ENCODE data around the gene COL25A1. TPM values are rescaled to one million over a fixed set of nuclear protein-coding genes. Genes with fewer than 3 reads are reported as not detected.

COL25A1 gene
- total and polyA plus RNA-seq, 2 donors (not counting 3 experiments of a cell fraction or from before 2014, with no cell fraction given), result 0.21 to 3.5 TPM

GRCh38 chr4:108786351-108786750 lies 516.1 kb downstream of the COL25A1 start:
- no peak overlapping the region for H3K27ac ChIP-seq (ENCODE audit: insufficient read depth, low read depth, low read length)
- H2AFZ ChIP-seq (ENCODE audit: low read depth, low read length), result no peak overlapping the region
- no peaks in the 10 kb centered on the region for H3K9me3 ChIP-seq (replicated peaks; ENCODE audit: control insufficient read depth, insufficient read depth, low read length)
- DNase-seq (ENCODE audit: low read depth, low spot score) (no peak), FAIRE-seq (no peak)
- no peaks in the 10 kb centered on the region for H3K4me1 ChIP-seq (ENCODE audit: control insufficient read depth, extremely low read depth, insufficient read depth, low read length)
- H3K27me3 ChIP-seq (ENCODE audit: control insufficient read depth in 2 of 2, insufficient read depth in 2 of 2, low read length in 2 of 2), result no peaks in the 10 kb centered on the region
- no peak overlapping the region for H3K4me3 ChIP-seq (replicated peaks in 1 of 3; ENCODE audit: insufficient read depth in 1 of 3, low read depth in 1 of 3, low read length in 3 of 3)
- no peak overlapping the region for H3K9ac ChIP-seq (replicated peaks; ENCODE audit: extremely low read depth, insufficient read depth, low read length)
- no TSS peak for BruUV-seq (replicated peaks)
- no peaks in the 10 kb centered on the region for H3K79me2 ChIP-seq (ENCODE audit: control insufficient read depth, insufficient read depth, low read length)
- ChIA-PET CTCF (interaction anchor here (1.8 kb wide), 1 partner anchor 767 kb away, joined by 4 read pairs; no protein-coding TSS in a partner anchor), POLR2A (no interaction called here)
- H3K9me1 ChIP-seq (replicated peaks; ENCODE audit: control insufficient read depth, extremely low read depth, insufficient read depth, low read length), result no peaks in the 10 kb centered on the region
- no peaks in the 10 kb centered on the region for H4K20me1 ChIP-seq (replicated peaks; ENCODE audit: control insufficient read depth, extremely low read depth, insufficient read depth, low read length)
- no peak overlapping the region for H3K4me2 ChIP-seq (ENCODE audit: insufficient read depth, low read length)
- dilution Hi-C loops (cut with MboI; ENCODE audit: extremely low pct_ligation_motif_present, low sequenced_read_pairs), result no loop called here
- no peaks in the 10 kb centered on the region for H3K36me3 ChIP-seq (ENCODE audit: control insufficient read depth in 2 of 2, extremely low read depth in 1 of 2, insufficient read depth in 2 of 2, low read length in 2 of 2)
- TF ChIP-seq MYC (IDR thresholded peaks at IDR 0.05; ENCODE audit: low read depth, low read length), result no peak
- TF ChIP-seq FOS (IDR thresholded peaks at IDR 0.05; ENCODE audit: borderline replicate concordance, insufficient read depth, low read length), result no peak
- TF ChIP-seq POLR2AphosphoS5 (IDR thresholded peaks at IDR 0.05; ENCODE audit: insufficient read depth, low read depth, low read length), result no peak
- no peak for TF ChIP-seq MAX (IDR thresholded peaks at IDR 0.05; ENCODE audit: insufficient read depth, insufficient read length)
- TF ChIP-seq GATA2 (IDR thresholded peaks at IDR 0.05; ENCODE audit: insufficient read depth, insufficient read length, low read depth, low read length), result no peak
- intact Hi-C loops (cut with micrococcal nuclease), result no loop called here

- Histone ChIP-seq H3K4me1 (ENCODE audit: control insufficient read depth, extremely low read depth, insufficient read depth, low read length) (peaks cover 5% of the 10 kb centered on the region), H3K9me3 (replicated peaks; ENCODE audit: control insufficient read depth, insufficient read depth, low read length) (no peaks in the 10 kb centered on the region), H3K36me3 (ENCODE audit: control insufficient read depth in 2 of 2, extremely low read depth in 1 of 2, insufficient read depth in 2 of 2, low read length in 2 of 2) (no peaks in the 10 kb centered on the region), H2AFZ (ENCODE audit: low read depth, low read length) (no peak overlapping the region), H3K4me3 (replicated peaks in 1 of 3; ENCODE audit: insufficient read depth in 1 of 3, low read depth in 1 of 3, low read length in 3 of 3) (no peak overlapping the region), H3K4me2 (ENCODE audit: insufficient read depth, low read length) (no peak overlapping the region), H4K20me1 (replicated peaks; ENCODE audit: control insufficient read depth, extremely low read depth, insufficient read depth, low read length) (no peaks in the 10 kb centered on the region), H3K9ac (replicated peaks; ENCODE audit: extremely low read depth, insufficient read depth, low read length) (no peak overlapping the region), H3K27ac (ENCODE audit: insufficient read depth, low read depth, low read length) (no peak overlapping the region), H3K27me3 (ENCODE audit: control insufficient read depth in 2 of 2, insufficient read depth in 2 of 2, low read length in 2 of 2) (no peaks in the 10 kb centered on the region), H3K9me1 (replicated peaks; ENCODE audit: control insufficient read depth, extremely low read depth, insufficient read depth, low read length) (no peaks in the 10 kb centered on the region), H3K79me2 (ENCODE audit: control insufficient read depth, insufficient read depth, low read length) (no peaks in the 10 kb centered on the region)
- FAIRE-seq (no peak), DNase-seq (ENCODE audit: low read depth, low spot score) (peak; percentile 18)
- BruUV-seq (replicated peaks), result no TSS peak
- dilution Hi-C loops (cut with MboI; ENCODE audit: extremely low pct_ligation_motif_present, low sequenced_read_pairs) (no loop called here), intact Hi-C loops (cut with micrococcal nuclease) (loop anchor here (1.0 kb wide), 1 partner anchor 101 kb away; no protein-coding TSS in a partner anchor)
- TF ChIP-seq JUN (IDR thresholded peaks at IDR 0.05; ENCODE audit: borderline replicate concordance, insufficient read depth, insufficient read length, low read depth), result no peak
- TF ChIP-seq POLR2AphosphoS5 (IDR thresholded peaks at IDR 0.05; ENCODE audit: insufficient read depth, low read depth, low read length), result no peak
- no peak for TF ChIP-seq GATA2 (IDR thresholded peaks at IDR 0.05; ENCODE audit: insufficient read depth, insufficient read length, low read depth, low read length)
- TF ChIP-seq MAX (IDR thresholded peaks at IDR 0.05; ENCODE audit: insufficient read depth, insufficient read length), result no peak
- TF ChIP-seq CTCF (IDR thresholded peaks at IDR 0.05; ENCODE audit: extremely low read depth in 1 of 2, insufficient read depth in 1 of 2, low read depth in 1 of 2, low read length in 2 of 2), result no peak
- TF ChIP-seq EZH2 (IDR thresholded peaks at IDR 0.05; ENCODE audit: borderline replicate concordance, low read depth, low read length, severe bottlenecking), result no peak
- no peak for TF ChIP-seq FOS (IDR thresholded peaks at IDR 0.05; ENCODE audit: borderline replicate concordance, insufficient read depth, low read length)
- TF ChIP-seq MYC (IDR thresholded peaks at IDR 0.05; ENCODE audit: low read depth, low read length), result no peak
- no peak for TF ChIP-seq POLR2A (IDR thresholded peaks at IDR 0.05; ENCODE audit: low read depth, low read length)
- ChIA-PET POLR2A (interaction anchor here (0.5 kb wide), 1 partner anchor 622 kb away, joined by 3 read pairs; no protein-coding TSS in a partner anchor), CTCF (interaction anchor here (0.6 to 1.0 kb wide), 16 partner anchors 9 to 765 kb away, joined by 3 to 32 read pairs (median 3); partner anchors contain the start of gene ETNPPL)
Observed at GRCh38 chr4:108783665-108784463, 518.6 kb downstream of the COL25A1 start.
